DMS153 treated with DMSO at 0.1 percent for 48 hours (cell line): ENCODE results near the gene DENND1A.
"Not testable (repeated sequence)": the region's sequence is repeated elsewhere in the genome, so short reads cannot be mapped to it uniquely, and the experiment has no call there.

Source experiments
- DNase-seq: peaks from one replicate; lab custom pipeline; 2025; ENCODE audit not compliant: unreplicated experiment; lab: John Stamatoyannopoulos, UW

Gene DENND1A

GRCh38 chr9:123741214-123741613 lies 188.7 kb downstream of the DENND1A start:
- no peak for DNase-seq

- no peak for DNase-seq
Observed at GRCh38 chr9:123739902-123740301, 190.0 kb downstream of the DENND1A start.

GRCh38 chr9:123739387-123739786 lies 190.5 kb downstream of the DENND1A start:
- no peak for DNase-seq

GRCh38 chr9:123738648-123739047 lies 191.3 kb downstream of the DENND1A start:
- DNase-seq = no peak

- DNase-seq = no peak
Observed at GRCh38 chr9:123735376-123735775, 194.6 kb downstream of the DENND1A start.

- not testable (repeated sequence) for DNase-seq
Observed at GRCh38 chr9:123728571-123728970, 201.4 kb downstream of the DENND1A start.

- DNase-seq = no peak
Observed at GRCh38 chr9:123727332-123727731, 202.6 kb downstream of the DENND1A start.

- DNase-seq = no peak
Observed at GRCh38 chr9:123725389-123725788, 204.5 kb downstream of the DENND1A start.

- DNase-seq = no peak
Observed at GRCh38 chr9:123724211-123724796, 205.6 kb downstream of the DENND1A start.

GRCh38 chr9:123723135-123723875 lies 206.6 kb downstream of the DENND1A start:
- no peak for DNase-seq

GRCh38 chr9:123722378-123722777 lies 207.5 kb downstream of the DENND1A start:
- no peak for DNase-seq

GRCh38 chr9:123718188-123718587 lies 211.7 kb downstream of the DENND1A start:
- DNase-seq = no peak

- DNase-seq = no peak
Observed at GRCh38 chr9:123717581-123718175, 212.2 kb downstream of the DENND1A start.

GRCh38 chr9:123716339-123716945 lies 213.5 kb downstream of the DENND1A start:
- DNase-seq = no peak

GRCh38 chr9:123715258-123715657 lies 214.7 kb downstream of the DENND1A start:
- no peak for DNase-seq

GRCh38 chr9:123713282-123713681 lies 216.6 kb downstream of the DENND1A start:
- DNase-seq = no peak

- DNase-seq = no peak
Observed at GRCh38 chr9:123712399-123712798, 217.5 kb downstream of the DENND1A start.

GRCh38 chr9:123710299-123710698 lies 219.6 kb downstream of the DENND1A start:
- no peak for DNase-seq

- no peak for DNase-seq
Observed at GRCh38 chr9:123702483-123702882, 227.4 kb downstream of the DENND1A start.

- no peak for DNase-seq
Observed at GRCh38 chr9:123697686-123698085, 232.2 kb downstream of the DENND1A start.

- DNase-seq = no peak
Observed at GRCh38 chr9:123696476-123696875, 233.4 kb downstream of the DENND1A start.

GRCh38 chr9:123695386-123695785 lies 234.5 kb downstream of the DENND1A start:
- DNase-seq = no peak
